Measurements from ENCODE around the gene NABP2. TPM values are rescaled to one million over a fixed set of nuclear protein-coding genes. Genes with fewer than 3 reads are reported as not detected.

The NABP2 gene
- polyA plus RNA-seq, 2 of the 4 experiments (the other 2 are of a cell fraction): 64.1 to 86.7 TPM

DNA sequence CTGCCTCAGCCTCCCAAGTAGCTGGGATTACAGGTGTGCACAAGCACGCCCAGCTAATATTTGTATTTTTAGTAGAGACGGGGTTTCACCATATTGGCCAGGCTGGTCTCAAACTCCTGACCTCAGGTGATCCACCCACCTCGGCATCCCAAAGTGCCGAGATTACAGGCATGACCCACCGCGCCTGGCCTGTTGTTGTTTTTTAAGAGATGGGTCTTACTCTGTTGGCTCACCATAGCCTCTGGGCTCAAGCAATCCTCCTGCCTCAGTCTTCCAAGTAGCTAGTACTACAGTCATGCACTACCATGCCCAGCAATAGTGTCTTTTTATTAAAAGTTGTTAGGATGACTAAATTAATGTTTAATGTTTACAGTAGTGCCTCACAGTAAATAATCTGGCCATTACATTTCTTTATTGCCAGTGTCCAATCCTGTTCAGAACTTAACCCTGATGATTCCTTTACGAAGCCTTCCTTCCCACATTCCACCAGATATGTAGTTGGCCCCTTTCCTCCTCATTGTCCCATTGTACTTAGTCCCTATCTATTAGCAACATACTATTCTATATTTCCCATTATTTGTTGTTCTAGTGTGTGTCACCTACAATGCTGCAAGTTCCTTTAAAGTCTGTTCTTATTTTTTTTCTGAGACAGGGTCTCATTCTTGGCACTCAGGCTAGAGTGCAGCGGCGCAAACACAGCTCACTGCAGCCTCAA lies 26.1 kb upstream of the NABP2 start:
- no peaks in the 10 kb centered on the region for H3K9me3 ChIP-seq
- 80% methylated on average over 9 of the region's 9 CpGs for WGBS (ENCODE audit: missing lambda C conversion rate)
- no peak overlapping the region for H3K4me2 ChIP-seq
- no peaks in the 10 kb centered on the region for H3K4me1 ChIP-seq
- no peak overlapping the region for H3K27ac ChIP-seq
- ATAC-seq (no peak), FAIRE-seq (no peak), DNase-seq (ENCODE audit: low read depth in 1 of 2, low spot score in 1 of 2) (no peak)
- ChIA-PET POLR2A (no interaction called here), CTCF (interaction anchor here (1.0 to 6.3 kb wide), 7 partner anchors 8 to 78 kb away, joined by 3 to 46 read pairs (median 9); partner anchors contain the start of genes ANKRD52, RNF41 and SMARCC2)
- TF ChIP-seq, protein P1, sequence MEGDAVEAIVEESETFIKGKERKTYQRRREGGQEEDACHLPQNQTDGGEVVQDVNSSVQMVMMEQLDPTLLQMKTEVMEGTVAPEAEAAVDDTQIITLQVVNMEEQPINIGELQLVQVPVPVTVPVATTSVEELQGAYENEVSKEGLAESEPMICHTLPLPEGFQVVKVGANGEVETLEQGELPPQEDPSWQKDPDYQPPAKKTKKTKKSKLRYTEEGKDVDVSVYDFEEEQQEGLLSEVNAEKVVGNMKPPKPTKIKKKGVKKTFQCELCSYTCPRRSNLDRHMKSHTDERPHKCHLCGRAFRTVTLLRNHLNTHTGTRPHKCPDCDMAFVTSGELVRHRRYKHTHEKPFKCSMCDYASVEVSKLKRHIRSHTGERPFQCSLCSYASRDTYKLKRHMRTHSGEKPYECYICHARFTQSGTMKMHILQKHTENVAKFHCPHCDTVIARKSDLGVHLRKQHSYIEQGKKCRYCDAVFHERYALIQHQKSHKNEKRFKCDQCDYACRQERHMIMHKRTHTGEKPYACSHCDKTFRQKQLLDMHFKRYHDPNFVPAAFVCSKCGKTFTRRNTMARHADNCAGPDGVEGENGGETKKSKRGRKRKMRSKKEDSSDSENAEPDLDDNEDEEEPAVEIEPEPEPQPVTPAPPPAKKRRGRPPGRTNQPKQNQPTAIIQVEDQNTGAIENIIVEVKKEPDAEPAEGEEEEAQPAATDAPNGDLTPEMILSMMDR (IDR thresholded peaks at IDR 0.05): no peak
- TF ChIP-seq MYC (IDR thresholded peaks at IDR 0.05; ENCODE audit: borderline replicate concordance, low read length) (no peak), HDAC2 (IDR thresholded peaks at IDR 0.05) (no peak), CHD2 (IDR thresholded peaks at IDR 0.05; ENCODE audit: low read length, partially characterized antibody) (no peak), HOXB5 (CRISPR knock-in tag; IDR thresholded peaks at IDR 0.05) (no peak), MAFK (IDR thresholded peaks at IDR 0.05; ENCODE audit: partially characterized antibody) (no peak), SREBF2 (IDR thresholded peaks at IDR 0.05) (no peak), FOSB (CRISPR knock-in tag; IDR thresholded peaks at IDR 0.05) (no peak), RCOR1 (IDR thresholded peaks at IDR 0.05; ENCODE audit: low read depth, low read length) (no peak), JUNB (IDR thresholded peaks at IDR 0.05) (no peak), CEBPB (IDR thresholded peaks at IDR 0.05) (no peak), TFCP2L1 (CRISPR knock-in tag; IDR thresholded peaks at IDR 0.05) (no peak), RFX5 (IDR thresholded peaks at IDR 0.05) (no peak), RNF2 (IDR thresholded peaks at IDR 0.05; ENCODE audit: borderline replicate concordance, low read depth) (no peak)
- TF ChIP-seq, protein P2, sequence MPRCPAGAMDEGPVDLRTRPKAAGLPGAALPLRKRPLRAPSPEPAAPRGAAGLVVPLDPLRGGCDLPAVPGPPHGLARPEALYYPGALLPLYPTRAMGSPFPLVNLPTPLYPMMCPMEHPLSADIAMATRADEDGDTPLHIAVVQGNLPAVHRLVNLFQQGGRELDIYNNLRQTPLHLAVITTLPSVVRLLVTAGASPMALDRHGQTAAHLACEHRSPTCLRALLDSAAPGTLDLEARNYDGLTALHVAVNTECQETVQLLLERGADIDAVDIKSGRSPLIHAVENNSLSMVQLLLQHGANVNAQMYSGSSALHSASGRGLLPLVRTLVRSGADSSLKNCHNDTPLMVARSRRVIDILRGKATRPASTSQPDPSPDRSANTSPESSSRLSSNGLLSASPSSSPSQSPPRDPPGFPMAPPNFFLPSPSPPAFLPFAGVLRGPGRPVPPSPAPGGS (IDR thresholded peaks at IDR 0.05): no peak
- TF ChIP-seq, protein P3, sequence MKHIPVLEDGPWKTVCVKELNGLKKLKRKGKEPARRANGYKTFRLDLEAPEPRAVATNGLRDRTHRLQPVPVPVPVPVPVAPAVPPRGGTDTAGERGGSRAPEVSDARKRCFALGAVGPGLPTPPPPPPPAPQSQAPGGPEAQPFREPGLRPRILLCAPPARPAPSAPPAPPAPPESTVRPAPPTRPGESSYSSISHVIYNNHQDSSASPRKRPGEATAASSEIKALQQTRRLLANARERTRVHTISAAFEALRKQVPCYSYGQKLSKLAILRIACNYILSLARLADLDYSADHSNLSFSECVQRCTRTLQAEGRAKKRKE (CRISPR knock-in tag; IDR thresholded peaks at IDR 0.05; ENCODE audit: low read depth): no peak
- TF ChIP-seq, protein P4, sequence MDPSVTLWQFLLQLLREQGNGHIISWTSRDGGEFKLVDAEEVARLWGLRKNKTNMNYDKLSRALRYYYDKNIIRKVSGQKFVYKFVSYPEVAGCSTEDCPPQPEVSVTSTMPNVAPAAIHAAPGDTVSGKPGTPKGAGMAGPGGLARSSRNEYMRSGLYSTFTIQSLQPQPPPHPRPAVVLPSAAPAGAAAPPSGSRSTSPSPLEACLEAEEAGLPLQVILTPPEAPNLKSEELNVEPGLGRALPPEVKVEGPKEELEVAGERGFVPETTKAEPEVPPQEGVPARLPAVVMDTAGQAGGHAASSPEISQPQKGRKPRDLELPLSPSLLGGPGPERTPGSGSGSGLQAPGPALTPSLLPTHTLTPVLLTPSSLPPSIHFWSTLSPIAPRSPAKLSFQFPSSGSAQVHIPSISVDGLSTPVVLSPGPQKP (IDR thresholded peaks at IDR 0.05; ENCODE audit: low read depth, low read length): no peak
- TF ChIP-seq, protein P5, sequence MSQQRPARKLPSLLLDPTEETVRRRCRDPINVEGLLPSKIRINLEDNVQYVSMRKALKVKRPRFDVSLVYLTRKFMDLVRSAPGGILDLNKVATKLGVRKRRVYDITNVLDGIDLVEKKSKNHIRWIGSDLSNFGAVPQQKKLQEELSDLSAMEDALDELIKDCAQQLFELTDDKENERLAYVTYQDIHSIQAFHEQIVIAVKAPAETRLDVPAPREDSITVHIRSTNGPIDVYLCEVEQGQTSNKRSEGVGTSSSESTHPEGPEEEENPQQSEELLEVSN (IDR thresholded peaks at IDR 0.05; ENCODE audit: borderline replicate concordance, low read depth): no peak
- no peak overlapping the region for H3K4me3 ChIP-seq

DNA sequence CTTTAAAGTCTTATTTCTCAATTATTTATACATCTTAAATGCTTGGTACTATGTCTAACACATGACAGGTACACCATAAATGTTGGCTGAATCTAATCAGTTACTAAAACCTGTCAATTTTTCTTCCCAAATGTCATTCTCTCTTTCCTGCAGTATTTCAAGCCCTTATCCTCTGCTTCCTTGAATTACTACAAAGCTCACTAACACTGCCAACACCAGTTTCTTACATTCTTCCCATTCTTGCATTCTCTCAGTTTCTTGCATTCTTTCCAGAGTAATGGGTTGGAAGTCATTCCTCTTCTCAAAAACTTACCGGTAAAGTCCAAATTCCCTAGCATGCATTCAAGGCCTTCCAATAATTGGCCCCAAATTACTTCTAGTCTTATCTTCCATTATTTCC lies 25.3 kb upstream of the NABP2 start:
- FAIRE-seq (no peak), DNase-seq (ENCODE audit: low read depth in 1 of 2, low spot score in 1 of 2) (no peak), ATAC-seq (no peak)
- no peak overlapping the region for H3K4me2 ChIP-seq
- H3K4me1 ChIP-seq: no peaks in the 10 kb centered on the region
- 74% methylated on average over 1 of the region's 1 CpG for WGBS (ENCODE audit: missing lambda C conversion rate)
- no peak overlapping the region for H3K4me3 ChIP-seq
- no peaks in the 10 kb centered on the region for H3K9me3 ChIP-seq
- ChIA-PET CTCF (interaction anchor here (0.9 to 6.3 kb wide), 4 partner anchors 7 to 23 kb away, joined by 3 to 46 read pairs (median 13); partner anchors contain the start of genes RNF41 and SMARCC2), POLR2A (no interaction called here)
- no peak overlapping the region for H3K27ac ChIP-seq
- no peak for TF ChIP-seq RCOR1 (IDR thresholded peaks at IDR 0.05; ENCODE audit: low read depth, low read length)
- TF ChIP-seq, protein P6, sequence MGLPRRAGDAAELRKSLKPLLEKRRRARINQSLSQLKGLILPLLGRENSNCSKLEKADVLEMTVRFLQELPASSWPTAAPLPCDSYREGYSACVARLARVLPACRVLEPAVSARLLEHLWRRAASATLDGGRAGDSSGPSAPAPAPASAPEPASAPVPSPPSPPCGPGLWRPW (IDR thresholded peaks at IDR 0.05): no peak
